ENCODE results near the gene CHRD. TPM values are rescaled to one million over a fixed set of nuclear protein-coding genes. Genes with fewer than 3 reads are reported as not detected.

CHRD gene
- total RNA-seq, 2 experiments from 2014 or later = not detected

DNA sequence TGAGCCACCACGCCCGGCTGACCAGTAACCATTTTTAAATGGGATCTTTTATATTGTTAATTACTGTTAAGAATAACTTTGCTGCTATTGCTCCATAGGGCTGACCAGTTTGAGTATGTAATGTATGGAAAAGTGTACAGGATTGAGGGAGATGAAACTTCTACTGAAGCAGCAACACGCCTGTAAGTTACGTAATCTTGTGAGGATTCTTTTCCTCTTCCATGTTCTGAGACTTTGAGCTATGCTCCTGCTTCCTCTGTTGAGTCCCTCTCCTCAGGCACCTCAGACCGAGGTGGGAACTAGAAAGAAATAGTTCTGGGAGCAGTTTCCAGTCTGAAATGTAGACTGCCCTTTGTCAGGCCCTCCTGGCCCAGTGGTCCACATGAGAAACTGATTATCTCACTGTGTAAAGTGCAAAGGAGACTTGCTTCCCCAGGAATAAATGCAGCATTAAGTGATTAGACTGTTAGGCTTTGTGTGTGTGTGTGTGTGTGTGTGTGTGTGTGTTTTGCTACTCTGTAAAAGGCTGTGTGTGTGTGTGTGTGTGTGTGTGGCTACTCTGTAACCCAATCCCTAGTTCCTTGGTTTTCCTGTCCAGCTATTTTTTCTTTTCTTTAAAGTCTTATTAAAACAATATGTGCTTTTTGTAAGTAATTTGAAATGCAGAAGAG is 13.1 kb upstream of the CHRD start:
- Mint-ChIP-seq H3K4me1 (ENCODE audit: low read depth) (peaks cover 23% of the 10 kb centered on the region), H3K9me3 (ENCODE audit: insufficient read depth) (no peaks in the 10 kb centered on the region), H3K36me3 (ENCODE audit: low read depth) (peaks cover 49% of the 10 kb centered on the region), H3K27ac (peak overlapping the region; percentile 58), H3K4me3 (no peak overlapping the region), H3K27me3 (ENCODE audit: low read depth) (no peaks in the 10 kb centered on the region)
- DNase-seq (no peak), ATAC-seq (no peak)
- POLR2A ChIA-PET = no interaction called here
- CTCF ChIA-PET = interaction anchor here (0.9 to 1.6 kb wide), 3 partner anchors 13 to 147 kb away, joined by 3 to 4 read pairs (median 4); no protein-coding TSS in a partner anchor

DNA sequence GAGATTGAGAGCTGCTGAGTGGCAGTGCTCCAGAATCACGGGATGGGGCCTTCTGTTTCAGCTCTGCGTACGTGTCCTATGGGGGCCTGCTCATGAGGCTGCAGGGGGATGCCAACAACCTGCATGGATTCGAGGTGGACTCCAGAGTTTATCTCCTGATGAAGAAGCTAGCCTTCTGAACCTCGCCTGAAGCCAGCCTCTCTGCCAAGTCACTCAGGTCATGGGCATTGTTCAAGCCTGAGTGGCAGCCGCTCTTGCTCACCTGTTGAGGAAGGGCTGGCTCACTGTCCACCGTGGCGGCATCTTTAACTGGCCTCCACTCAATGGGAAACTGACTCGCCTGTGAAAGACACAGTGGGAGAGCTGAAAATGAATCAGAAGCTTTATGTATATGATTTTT is 11.7 kb upstream of the CHRD start:
- no peaks in the 10 kb centered on the region for H3K27me3 Mint-ChIP-seq (ENCODE audit: low read depth)
- ChIA-PET CTCF (interaction anchor here (1.6 kb wide), 1 partner anchor 14 kb away, joined by 4 read pairs; no protein-coding TSS in a partner anchor), POLR2A (no interaction called here)
- ATAC-seq (no peak), DNase-seq (no peak)
- H3K36me3 Mint-ChIP-seq (ENCODE audit: low read depth) = peaks cover 49% of the 10 kb centered on the region
- H3K4me3 Mint-ChIP-seq = no peak overlapping the region
- H3K4me1 Mint-ChIP-seq (ENCODE audit: low read depth) = peaks cover 24% of the 10 kb centered on the region
- no peaks in the 10 kb centered on the region for H3K9me3 Mint-ChIP-seq (ENCODE audit: insufficient read depth)
- H3K27ac Mint-ChIP-seq = no peak overlapping the region

DNA sequence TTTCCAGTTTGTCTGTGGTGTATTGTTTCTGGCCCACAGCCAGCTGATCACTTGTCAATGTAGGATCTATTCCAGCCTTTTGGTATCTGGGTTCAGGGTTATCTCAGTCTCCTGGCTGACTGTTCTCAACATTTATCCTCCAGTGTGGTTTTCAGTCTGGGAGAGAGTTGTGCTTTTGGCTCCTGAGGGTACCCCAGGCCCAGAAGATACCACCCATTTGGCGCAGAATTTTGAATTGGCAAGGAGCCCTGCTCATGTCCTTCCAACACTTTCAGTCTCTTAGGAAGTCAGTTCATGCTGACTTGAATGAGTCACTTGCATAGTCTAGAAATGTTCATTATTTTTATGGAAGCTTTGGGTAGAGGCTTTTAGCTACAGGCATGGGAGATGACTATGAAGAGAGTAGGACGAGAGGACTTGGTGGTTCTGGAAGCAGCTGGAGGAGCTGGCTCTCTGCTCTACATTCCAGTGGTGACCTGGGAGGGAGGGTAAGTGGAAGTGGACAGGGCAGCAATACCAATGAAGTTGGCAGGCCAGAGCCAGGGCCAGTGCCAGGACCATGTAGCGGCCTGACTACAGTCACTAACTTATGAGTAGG is 11.2 kb upstream of the CHRD start:
- Mint-ChIP-seq H3K27ac (no peak overlapping the region), H3K4me3 (no peak overlapping the region)
- ATAC-seq = no peak

DNA sequence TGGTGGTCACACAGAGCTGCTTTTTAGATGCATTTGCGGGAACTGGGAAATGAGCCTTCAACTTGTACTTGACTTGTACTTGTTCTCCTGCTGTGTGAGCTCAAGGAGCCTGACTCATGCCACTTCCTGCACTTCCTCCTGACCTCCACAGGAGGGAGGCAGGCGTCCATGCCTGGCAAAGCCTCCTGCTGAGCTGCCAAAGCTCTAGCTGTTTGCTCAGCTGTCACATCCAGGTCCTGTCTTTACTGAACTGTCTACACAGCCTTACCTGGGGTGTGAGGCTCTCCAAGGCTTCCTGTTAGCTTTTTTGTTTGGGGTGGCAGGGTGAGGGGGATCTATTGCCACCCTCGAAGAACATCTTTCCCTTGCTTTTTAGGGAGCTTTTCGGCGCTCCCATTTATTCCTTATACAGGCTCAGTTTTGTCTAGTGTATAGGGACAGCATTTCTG is 8.3 kb upstream of the CHRD start:
- Mint-ChIP-seq H3K9me3 (ENCODE audit: insufficient read depth) (no peaks in the 10 kb centered on the region), H3K27ac (peak overlapping the region; percentile 51), H3K4me1 (ENCODE audit: low read depth) (peaks cover 11% of the 10 kb centered on the region), H3K27me3 (ENCODE audit: low read depth) (peaks cover 7% of the 10 kb centered on the region), H3K4me3 (no peak overlapping the region), H3K36me3 (ENCODE audit: low read depth) (peaks cover 29% of the 10 kb centered on the region)
- CTCF ChIA-PET = interaction anchor here (0.5 to 4.2 kb wide), 42 partner anchors 8 to 476 kb away, joined by 3 to 97 read pairs (median 6); partner anchors contain the start of genes CLCN2, EPHB3, FAM131A and POLR2H
- POLR2A ChIA-PET = interaction anchor here (0.7 to 1.3 kb wide), 3 partner anchors 9 to 13 kb away, joined by 3 to 5 read pairs (median 3); no protein-coding TSS in a partner anchor
- ATAC-seq (peak; percentile 97), DNase-seq (peak; percentile 79)

More for the DNA sequence above, 11.2 kb upstream of the CHRD start:
- H3K4me1 Mint-ChIP-seq (ENCODE audit: low read depth) = peaks cover 24% of the 10 kb centered on the region
- H3K36me3 Mint-ChIP-seq (ENCODE audit: low read depth) = peaks cover 47% of the 10 kb centered on the region
- ChIA-PET CTCF (interaction anchor here (0.9 kb wide), 1 partner anchor 14 kb away, joined by 3 read pairs; no protein-coding TSS in a partner anchor), POLR2A (interaction anchor here (0.8 kb wide), 1 partner anchor 190 kb away, joined by 3 read pairs; no protein-coding TSS in a partner anchor)
- no peaks in the 10 kb centered on the region for H3K9me3 Mint-ChIP-seq (ENCODE audit: insufficient read depth)
- no peak for DNase-seq
- no peaks in the 10 kb centered on the region for H3K27me3 Mint-ChIP-seq (ENCODE audit: low read depth)

DNA sequence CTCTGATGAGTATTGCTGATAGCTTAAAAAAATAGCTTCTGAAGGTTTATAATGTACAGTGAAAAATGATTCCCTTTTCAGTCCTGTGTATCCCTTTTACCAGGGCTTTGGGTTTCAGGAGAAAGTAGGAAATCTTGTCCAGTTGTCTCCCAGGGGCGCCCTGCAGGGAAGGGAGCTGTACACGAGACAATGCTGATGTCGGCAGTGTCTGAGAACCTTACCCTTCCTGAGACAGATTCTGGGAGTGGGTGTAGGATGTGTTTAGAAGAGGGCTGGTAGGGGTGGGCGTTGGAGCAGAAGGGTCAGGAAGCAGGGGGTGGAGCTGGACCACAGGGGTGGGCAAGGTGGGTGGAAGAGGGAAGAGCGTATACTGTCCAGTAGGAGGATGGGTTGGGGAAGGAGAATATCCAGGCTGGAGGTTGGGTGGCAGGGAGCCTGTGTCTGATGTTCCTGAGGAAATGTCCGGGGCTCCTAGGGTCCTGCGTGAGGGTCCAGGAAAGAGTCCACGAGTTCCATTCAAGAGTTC is 7.5 kb upstream of the CHRD start:
- no peak overlapping the region for H3K4me3 Mint-ChIP-seq
- H3K27ac Mint-ChIP-seq = no peak overlapping the region
- peaks cover 23% of the 10 kb centered on the region for H3K36me3 Mint-ChIP-seq (ENCODE audit: low read depth)
- no peak for ATAC-seq
- CTCF ChIA-PET = interaction anchor here (0.6 to 4.2 kb wide), 27 partner anchors 9 to 477 kb away, joined by 3 to 97 read pairs (median 6); partner anchors contain the start of genes CLCN2, EPHB3 and POLR2H
- peaks cover 12% of the 10 kb centered on the region for H3K27me3 Mint-ChIP-seq (ENCODE audit: low read depth)
- POLR2A ChIA-PET = interaction anchor here (1.2 to 1.3 kb wide), 2 partner anchors 10 to 12 kb away, joined by 3 to 5 read pairs; no protein-coding TSS in a partner anchor
- no peak for DNase-seq
- no peaks in the 10 kb centered on the region for H3K9me3 Mint-ChIP-seq (ENCODE audit: insufficient read depth)
- H3K4me1 Mint-ChIP-seq (ENCODE audit: low read depth) = peaks cover 6% of the 10 kb centered on the region

DNA sequence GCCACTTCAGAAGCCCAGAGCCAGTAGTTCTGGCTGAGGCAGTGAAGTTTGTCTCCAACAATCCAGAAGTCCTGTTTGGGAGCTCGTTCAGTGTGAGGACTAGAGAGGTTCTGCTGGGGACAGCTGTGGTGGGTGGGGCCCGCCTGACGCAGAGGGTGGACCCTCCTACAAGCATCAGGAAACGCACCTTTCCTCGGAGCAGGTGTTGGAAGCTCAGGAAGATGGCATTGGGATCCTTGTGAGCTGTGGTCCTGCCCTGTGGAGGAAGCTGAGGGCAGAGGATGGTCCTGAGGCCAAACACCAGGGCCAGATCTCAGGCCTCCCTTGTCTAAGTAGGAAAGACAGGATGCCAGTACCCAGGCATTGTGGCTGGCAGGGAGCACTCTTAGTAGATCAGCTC is 6.9 kb upstream of the CHRD start:
- CTCF ChIA-PET = interaction anchor here (1.1 to 4.2 kb wide), 8 partner anchors 9 to 172 kb away, joined by 3 to 97 read pairs (median 11); no protein-coding TSS in a partner anchor
- Mint-ChIP-seq H3K9me3 (ENCODE audit: insufficient read depth) (no peaks in the 10 kb centered on the region), H3K27ac (no peak overlapping the region), H3K27me3 (ENCODE audit: low read depth) (peaks cover 17% of the 10 kb centered on the region), H3K4me1 (ENCODE audit: low read depth) (peaks cover 6% of the 10 kb centered on the region), H3K4me3 (no peak overlapping the region), H3K36me3 (ENCODE audit: low read depth) (peaks cover 20% of the 10 kb centered on the region)
- DNase-seq (no peak), ATAC-seq (no peak)
- POLR2A ChIA-PET = no interaction called here

DNA sequence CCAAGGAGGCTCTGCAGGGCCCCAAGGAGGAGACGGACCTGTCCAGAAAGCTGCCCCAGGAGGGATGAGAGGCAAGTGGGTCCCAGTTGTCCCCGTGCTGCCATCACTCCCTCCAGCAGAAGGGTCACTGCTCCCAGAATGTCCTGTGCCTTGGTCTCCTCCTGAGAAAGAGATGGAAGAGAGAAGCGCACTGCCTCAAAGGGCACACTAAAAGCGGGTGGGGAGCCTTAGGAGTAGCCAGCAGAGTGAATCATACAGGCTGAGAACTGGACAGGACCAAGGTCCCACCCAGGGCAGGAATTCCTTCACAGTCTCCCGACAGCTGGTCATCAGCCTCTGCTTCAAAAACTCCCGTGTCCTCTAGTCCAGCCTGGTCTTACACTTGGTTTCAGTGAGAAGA is 6.4 kb upstream of the CHRD start:
- Mint-ChIP-seq H3K9me3 (ENCODE audit: insufficient read depth) (no peaks in the 10 kb centered on the region), H3K4me1 (ENCODE audit: low read depth) (peaks cover 6% of the 10 kb centered on the region), H3K27ac (no peak overlapping the region), H3K36me3 (ENCODE audit: low read depth) (peaks cover 16% of the 10 kb centered on the region), H3K4me3 (no peak overlapping the region), H3K27me3 (ENCODE audit: low read depth) (peaks cover 23% of the 10 kb centered on the region)
- no peak for ATAC-seq
- DNase-seq = no peak
- POLR2A ChIA-PET = no interaction called here
- CTCF ChIA-PET = interaction anchor here (3.1 to 4.2 kb wide), 3 partner anchors 19 to 166 kb away, joined by 22 to 97 read pairs (median 69); no protein-coding TSS in a partner anchor

DNA sequence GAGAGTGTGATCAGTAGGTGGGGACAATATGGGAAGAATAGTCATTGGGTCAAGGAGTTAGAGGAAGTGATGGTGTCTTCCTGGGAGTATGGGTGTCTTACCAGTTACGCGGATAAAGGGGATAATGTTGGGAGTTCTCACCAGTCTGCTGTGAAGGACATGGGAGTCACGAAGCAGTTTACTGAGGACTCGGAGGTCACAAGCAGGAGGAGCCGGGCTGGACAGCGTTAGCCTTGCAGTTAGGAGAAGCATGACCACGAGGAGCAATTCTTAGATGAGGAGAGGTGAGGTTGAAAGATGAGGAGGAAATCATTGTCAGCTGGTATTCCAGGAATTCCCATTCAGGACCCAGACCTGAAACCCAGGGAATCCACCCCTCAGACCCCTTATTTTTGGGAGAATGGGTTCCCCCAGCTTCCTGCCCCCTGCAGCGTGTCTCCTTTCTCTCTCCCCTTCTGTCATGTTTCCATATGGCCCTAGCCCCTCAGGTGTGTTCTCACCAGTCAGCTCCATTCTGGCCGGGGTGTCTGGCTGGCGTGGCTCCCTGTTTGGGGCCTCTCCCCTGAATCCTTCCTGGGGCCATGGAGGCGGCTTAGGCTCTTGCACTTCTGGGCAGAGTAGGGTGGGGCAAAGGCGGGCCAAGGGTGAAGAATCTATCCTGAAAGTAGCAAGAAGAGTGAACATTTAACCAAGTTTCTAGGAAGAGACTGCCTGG is 4.0 kb upstream of the CHRD start:
- peaks cover 36% of the 10 kb centered on the region for H3K27me3 Mint-ChIP-seq (ENCODE audit: low read depth)
- CTCF ChIA-PET = interaction anchor here (2.4 kb wide), 1 partner anchor 138 kb away, joined by 7 read pairs; no protein-coding TSS in a partner anchor
- no peaks in the 10 kb centered on the region for H3K36me3 Mint-ChIP-seq (ENCODE audit: low read depth)
- peaks cover 8% of the 10 kb centered on the region for H3K4me1 Mint-ChIP-seq (ENCODE audit: low read depth)
- H3K9me3 Mint-ChIP-seq (ENCODE audit: insufficient read depth) = no peaks in the 10 kb centered on the region
- H3K4me3 Mint-ChIP-seq = no peak overlapping the region
- ATAC-seq = no peak
- no peak for DNase-seq
- POLR2A ChIA-PET = no interaction called here
- H3K27ac Mint-ChIP-seq = no peak overlapping the region

DNA sequence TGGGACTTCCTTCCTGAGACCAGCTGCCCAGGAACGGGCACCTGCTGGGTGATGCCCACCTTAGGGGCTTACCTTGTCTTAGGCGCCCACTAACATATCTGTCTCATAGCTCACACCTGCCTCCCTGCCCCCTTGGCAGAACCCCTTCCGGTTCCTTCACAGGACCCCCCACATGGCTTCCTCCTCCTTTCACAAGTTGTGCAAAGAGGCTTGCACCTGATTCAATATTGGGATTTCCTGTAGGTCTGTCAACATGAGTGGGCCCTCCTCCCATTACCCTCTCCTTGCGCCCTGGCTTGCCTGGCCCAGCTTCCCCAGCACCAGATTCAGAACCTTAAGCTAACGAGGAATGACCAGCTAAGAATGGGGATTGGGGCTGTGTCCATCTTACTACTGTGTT is 2.5 kb upstream of the CHRD start:
- no peak overlapping the region for H3K4me3 Mint-ChIP-seq
- H3K27ac Mint-ChIP-seq = no peak overlapping the region
- DNase-seq (no peak), ATAC-seq (no peak)
- H3K36me3 Mint-ChIP-seq (ENCODE audit: low read depth) = no peaks in the 10 kb centered on the region
- H3K4me1 Mint-ChIP-seq (ENCODE audit: low read depth) = peaks cover 3% of the 10 kb centered on the region
- CTCF ChIA-PET = interaction anchor here (0.6 to 0.9 kb wide), 2 partner anchors 135 to 163 kb away, joined by 3 to 4 read pairs; no protein-coding TSS in a partner anchor
- peaks cover 50% of the 10 kb centered on the region for H3K27me3 Mint-ChIP-seq (ENCODE audit: low read depth)
- H3K9me3 Mint-ChIP-seq (ENCODE audit: insufficient read depth) = no peaks in the 10 kb centered on the region
- POLR2A ChIA-PET = no interaction called here

DNA sequence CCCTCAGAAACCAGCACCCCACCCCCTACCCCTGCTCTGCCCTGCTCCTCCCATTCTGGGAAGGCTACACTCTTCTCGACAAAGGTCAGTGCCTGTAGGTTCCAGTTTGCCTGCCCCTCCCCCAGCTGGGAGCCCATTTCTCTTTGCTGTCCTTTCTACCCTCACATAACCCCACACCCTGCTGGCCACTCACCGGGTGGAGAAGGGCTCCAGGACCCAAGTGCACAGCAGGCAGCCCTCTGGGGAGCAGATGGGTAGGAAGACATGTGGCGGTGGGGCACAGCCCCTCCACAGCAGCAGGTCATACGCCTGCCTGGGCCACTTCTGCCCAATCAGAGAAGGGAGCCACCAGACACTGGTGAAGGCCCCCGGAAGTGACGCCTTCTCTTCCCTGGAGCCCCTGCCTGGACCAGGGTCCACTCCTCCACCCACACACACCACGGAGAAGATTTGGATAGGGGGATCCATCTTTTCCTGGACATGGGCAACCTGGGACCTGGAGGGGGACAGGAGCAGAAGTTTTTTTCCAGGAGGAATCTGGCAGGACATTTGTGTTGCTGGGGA is 1.9 kb upstream of the CHRD start, which contains the start of gene THPO:
TSS of gene THPO (minus strand) at position 326 of the 564 bp plus-strand sequence. CDS start 1,948 bp downstream, outside the sequence.
- Mint-ChIP-seq H3K4me3 (no peak within 1 kb of the TSS), H3K9me3 (ENCODE audit: insufficient read depth) (no peaks in the 10 kb centered on the region), H3K27ac (no peak within 1 kb of the TSS), H3K27me3 (ENCODE audit: low read depth) (peaks cover 55% of the 10 kb centered on the region), H3K36me3 (ENCODE audit: low read depth) (no peaks in the 10 kb centered on the region), H3K4me1 (ENCODE audit: low read depth) (peaks cover 3% of the 10 kb centered on the region)
- ATAC-seq (no peak), DNase-seq (no peak)
- CTCF ChIA-PET = no interaction called here
- POLR2A ChIA-PET = no interaction called here

Data from activated CD8-positive, alpha-beta T cell treated with anti-CD3 and anti-CD28 coated beads, Interleukin-2, amount 10 ng/mL, durations not matched to agents 7 days and 5 days (primary cell).